ENCODE data around the gene ZNF605. TPM values are rescaled to one million over a fixed set of nuclear protein-coding genes. Genes with fewer than 3 reads are reported as not detected.

Gene ZNF605
- total RNA-seq, 1 donor from 2014 or later = 8.9 TPM

Other genes with a start within 250 kb of the ZNF605 start
- gene PGAM5, start 245.5 kb downstream of the ZNF605 start, total RNA-seq = 42.7 and 43.9 TPM in 2 replicates
- gene ANKLE2, start 194.5 kb downstream of the ZNF605 start, total RNA-seq = 50.8 and 51.6 TPM in 2 replicates
- 92.9 and 109 TPM in 2 replicates for gene GOLGA3, start 127.4 kb downstream of the ZNF605 start, total RNA-seq
- 26.6 and 34.8 TPM in 2 replicates for gene CHFR, start 68.7 kb downstream of the ZNF605 start, total RNA-seq
- gene ZNF26, start 30.1 kb upstream of the ZNF605 start, total RNA-seq = 9.6 and 11.2 TPM in 2 replicates
- gene ZNF84, start 81.2 kb upstream of the ZNF605 start, total RNA-seq = 23.0 and 29.3 TPM in 2 replicates
- gene ZNF140, start 124.6 kb upstream of the ZNF605 start, total RNA-seq = 15.1 and 19.4 TPM in 2 replicates
- gene ZNF891, start 174.0 kb upstream of the ZNF605 start, total RNA-seq = 1.0 and 1.2 TPM in 2 replicates
- 5.6 and 9.3 TPM in 2 replicates for gene ZNF10, start 174.3 kb upstream of the ZNF605 start, total RNA-seq
- 16.0 and 31.0 TPM in 2 replicates for gene ZNF268, start 225.2 kb upstream of the ZNF605 start, total RNA-seq